ENCODE measurements around the gene PHKG1. TPM values are rescaled to one million over a fixed set of nuclear protein-coding genes. Genes with fewer than 3 reads are reported as not detected.

The PHKG1 gene
- polyA plus RNA-seq, 2 of the 4 experiments (the other 2 are of a cell fraction) = 0.41 to 1.0 TPM

- Histone ChIP-seq H3K27ac (peak overlapping the region in 1 of 2 experiments; percentile 98; a peak in 1 of 6 replicates), H3K9me3 (no peaks in the 10 kb centered on the region), H3K4me2 (peak overlapping the region; percentile 94), H3K4me3 (no peak overlapping the region), H3K4me1 (peaks cover 34% of the 10 kb centered on the region)
- DNase-seq (ENCODE audit: low read depth in 1 of 2, low spot score in 1 of 2) (no peak), ATAC-seq (no peak), FAIRE-seq (no peak)
- ChIA-PET POLR2A (interaction anchor here (0.6 to 2.0 kb wide), 2 partner anchors 10 to 37 kb away, joined by 3 to 6 read pairs; partner anchors contain the start of gene SUMF2), CTCF (interaction anchor here (1.5 to 3.5 kb wide), 2 partner anchors 10 to 20 kb away, joined by 6 to 19 read pairs; partner anchors contain the start of gene SUMF2)
- TF ChIP-seq FOXS1 (CRISPR knock-in tag; IDR thresholded peaks at IDR 0.05) (no peak), JUN (IDR thresholded peaks at IDR 0.05) (no peak), FOSL2 (IDR thresholded peaks at IDR 0.05) (no peak), FOSL2 (CRISPR knock-in tag; IDR thresholded peaks at IDR 0.05) (no peak), USF2 (IDR thresholded peaks at IDR 0.05) (no peak)
- WGBS (ENCODE audit: missing lambda C conversion rate) = 79% methylated on average over 2 of the region's 2 CpGs
These were observed 38.8 kb downstream of the PHKG1 start for GRCh38 chr7:56053993-56054392.

GRCh38 chr7:56053379-56053778, 39.4 kb downstream of the PHKG1 start:
- Histone ChIP-seq H3K9me3 (no peaks in the 10 kb centered on the region), H3K4me2 (peak overlapping the region; percentile 94), H3K4me1 (peaks cover 40% of the 10 kb centered on the region), H3K27ac (peak overlapping the region; percentile 98; a peak in 5 of 6 replicates), H3K4me3 (peak overlapping the region; percentile 96; the same call in 2 of the 3 replicates)
- ChIA-PET POLR2A (interaction anchor here (0.6 to 2.0 kb wide), 2 partner anchors 8 to 10 kb away, joined by 6 to 9 read pairs; partner anchors contain the start of gene SUMF2), CTCF (interaction anchor here (1.5 to 3.5 kb wide), 2 partner anchors 10 to 21 kb away, joined by 6 to 19 read pairs; partner anchors contain the start of gene SUMF2)
- DNase-seq (ENCODE audit: low read depth in 1 of 2, low spot score in 1 of 2) (no peak), FAIRE-seq (no peak), ATAC-seq (no peak)
- TF ChIP-seq FOXS1 (CRISPR knock-in tag; IDR thresholded peaks at IDR 0.05) (no peak), MAFK (IDR thresholded peaks at IDR 0.05; ENCODE audit: partially characterized antibody) (peak; percentile 87)
- WGBS (ENCODE audit: missing lambda C conversion rate) = 74% methylated on average over 9 of the region's 9 CpGs

GRCh38 chr7:56051339-56052191, 41.2 kb downstream of the PHKG1 start, which contains the start of the genes CCT6A and PSPH:
Gene CCT6A, plus strand, starts transcription at chr7:56051765. Its CDS starts 84 bp downstream, at chr7:56051849.
Gene PSPH, minus strand, starts transcription at chr7:56051444. Its CDS starts 30,232 bp downstream, at chr7:56021212.
- no peak for FAIRE-seq
- CTCF ChIA-PET = interaction anchor here (0.7 to 1.5 kb wide), 10 partner anchors 8 to 88 kb away, joined by 3 to 8 read pairs (median 4); partner anchors contain the start of genes NIPSNAP2 and PHKG1
- TF ChIP-seq HES2 (IDR thresholded peaks at IDR 0.05) (no peak), MAX (IDR thresholded peaks at IDR 0.05) (peak; percentile 87), MYC (IDR thresholded peaks at IDR 0.05; ENCODE audit: borderline replicate concordance, low read length) (peak; percentile 81), RARB (CRISPR knock-in tag; IDR thresholded peaks at IDR 0.05) (no peak), POLR2A (IDR thresholded peaks at IDR 0.05; ENCODE audit: low read length) (peak; percentile 96), CBX2 (IDR thresholded peaks at IDR 0.05; ENCODE audit: borderline replicate concordance, low read depth) (no peak), PBX3 (IDR thresholded peaks at IDR 0.05) (no peak), CHD4 (IDR thresholded peaks at IDR 0.05; ENCODE audit: borderline replicate concordance) (no peak), KDM5A (IDR thresholded peaks at IDR 0.05) (no peak; the same call in 1 of the 2 replicates), FOXS1 (CRISPR knock-in tag; IDR thresholded peaks at IDR 0.05) (no peak), ZC3H11A (IDR thresholded peaks at IDR 0.05) (no peak), NFE2L2 (conservative IDR thresholded peaks at IDR 0.05; ENCODE audit: low read length) (no peak), TFCP2L1 (CRISPR knock-in tag; IDR thresholded peaks at IDR 0.05) (no peak), HMGXB4 (CRISPR knock-in tag; IDR thresholded peaks at IDR 0.05; ENCODE audit: borderline replicate concordance) (no peak), CTCF (IDR thresholded peaks at IDR 0.05) (no peak), JUNB (IDR thresholded peaks at IDR 0.05) (no peak), TP53 (CRISPR knock-in tag; IDR thresholded peaks at IDR 0.05) (no peak), NR3C1 (IDR thresholded peaks at IDR 0.05) (no peak), GATA3 (IDR thresholded peaks at IDR 0.05; ENCODE audit: borderline replicate concordance) (0 out of 2 replicates have a peak, but pooled peaks have one; percentile 18), SMC3 (IDR thresholded peaks at IDR 0.05) (no peak), CBX8 (IDR thresholded peaks at IDR 0.05) (no peak), ZNF302 (CRISPR knock-in tag; IDR thresholded peaks at IDR 0.05) (no peak)

More at GRCh38 chr7:56051339-56052191, 41.2 kb downstream of the PHKG1 start, which contains the start of the genes CCT6A and PSPH:
- Histone ChIP-seq H3K9me3 (no peaks in the 10 kb centered on the region), H3K4me3 (peak within 1 kb of the TSS; percentile 96), H3K4me2 (peak within 1 kb of the TSS; percentile 94), H3K27ac (peak within 1 kb of the TSS; percentile 98), H3K4me1 (peaks cover 58% of the 10 kb centered on the region)
- 2% methylated on average over 37 of the region's 97 CpGs for WGBS (ENCODE audit: missing lambda C conversion rate)
- POLR2A ChIA-PET = interaction anchor here (0.6 to 1.9 kb wide), 22 partner anchors 8 to 1033 kb away, joined by 3 to 114 read pairs (median 6); partner anchors contain the start of genes CHCHD2, EGFR and SUMF2
- peak; percentile 94 to 95 for ATAC-seq
- peak; percentile 89 to 98 for DNase-seq (ENCODE audit: low read depth in 1 of 2, low spot score in 1 of 2)

Data from A549 (cell line).